ENCODE data around the gene RAB1B. TPM values are rescaled to one million over a fixed set of nuclear protein-coding genes. Genes with fewer than 3 reads are reported as not detected.
A peak's percentile ranks its signal among the peaks of the same experiment; 100 is the strongest.

The RAB1B gene
- total RNA-seq, result 115 and 118 TPM in 2 replicates

DNA sequence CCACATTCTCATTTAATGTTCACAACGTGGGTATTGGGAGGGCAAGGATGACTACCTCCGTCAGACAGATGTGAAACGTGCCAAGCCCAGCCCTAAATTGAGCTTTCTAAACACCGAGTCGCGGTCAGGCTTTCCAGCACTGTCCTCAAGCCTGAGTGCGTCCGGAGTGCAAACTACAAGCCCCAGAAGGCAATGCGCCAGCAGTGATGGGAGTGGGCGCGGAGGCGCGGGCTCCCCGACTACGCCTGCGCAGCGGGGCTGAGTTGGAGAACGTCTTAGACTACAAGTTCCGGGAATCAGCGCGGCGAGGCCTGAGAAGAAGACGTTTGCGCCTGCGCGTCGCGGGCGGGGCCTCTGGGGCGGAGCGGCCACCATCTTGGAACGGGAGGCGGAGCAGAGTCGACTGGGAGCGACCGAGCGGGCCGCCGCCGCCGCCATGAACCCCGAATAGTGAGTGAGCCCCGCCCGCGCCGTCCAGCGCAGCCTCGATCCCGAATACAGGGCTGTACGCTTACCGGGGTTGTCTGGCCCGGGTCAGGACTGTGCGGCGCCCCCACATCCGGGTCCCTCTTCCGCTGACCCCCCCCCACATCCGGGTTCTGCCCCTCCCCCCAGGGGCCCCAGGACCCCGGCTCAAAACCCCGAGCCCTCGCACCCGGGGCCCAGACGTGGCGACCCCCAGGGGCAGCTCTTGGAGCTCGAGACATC is at the start of gene RAB1B:
Gene RAB1B (plus strand): TSS at position 396 of the 708 bp plus-strand sequence. CDS start 41 bp downstream, at position 437.
- Mint-ChIP-seq H3K36me3 (ENCODE audit: low read depth) (peaks cover 53% of the 10 kb centered on the region), H3K9me3 (no peaks in the 10 kb centered on the region), H3K27ac (peak within 1 kb of the TSS; percentile 97), H3K27me3 (no peaks in the 10 kb centered on the region), H3K4me3 (peak within 1 kb of the TSS; percentile 90), H3K4me1 (peaks cover 32% of the 10 kb centered on the region)
- CTCF ChIA-PET, result interaction anchor here (0.7 to 2.4 kb wide), 2 partner anchors 13 to 952 kb away, joined by 3 to 14 read pairs; no protein-coding TSS in a partner anchor
- POLR2A ChIA-PET, result interaction anchor here (0.6 to 3.8 kb wide), 27 partner anchors 9 to 1951 kb away, joined by 3 to 50 read pairs (median 6); partner anchors contain the start of genes BANF1, BRMS1, CCDC85B and CNIH2
- TF ChIP-seq, protein P1, sequence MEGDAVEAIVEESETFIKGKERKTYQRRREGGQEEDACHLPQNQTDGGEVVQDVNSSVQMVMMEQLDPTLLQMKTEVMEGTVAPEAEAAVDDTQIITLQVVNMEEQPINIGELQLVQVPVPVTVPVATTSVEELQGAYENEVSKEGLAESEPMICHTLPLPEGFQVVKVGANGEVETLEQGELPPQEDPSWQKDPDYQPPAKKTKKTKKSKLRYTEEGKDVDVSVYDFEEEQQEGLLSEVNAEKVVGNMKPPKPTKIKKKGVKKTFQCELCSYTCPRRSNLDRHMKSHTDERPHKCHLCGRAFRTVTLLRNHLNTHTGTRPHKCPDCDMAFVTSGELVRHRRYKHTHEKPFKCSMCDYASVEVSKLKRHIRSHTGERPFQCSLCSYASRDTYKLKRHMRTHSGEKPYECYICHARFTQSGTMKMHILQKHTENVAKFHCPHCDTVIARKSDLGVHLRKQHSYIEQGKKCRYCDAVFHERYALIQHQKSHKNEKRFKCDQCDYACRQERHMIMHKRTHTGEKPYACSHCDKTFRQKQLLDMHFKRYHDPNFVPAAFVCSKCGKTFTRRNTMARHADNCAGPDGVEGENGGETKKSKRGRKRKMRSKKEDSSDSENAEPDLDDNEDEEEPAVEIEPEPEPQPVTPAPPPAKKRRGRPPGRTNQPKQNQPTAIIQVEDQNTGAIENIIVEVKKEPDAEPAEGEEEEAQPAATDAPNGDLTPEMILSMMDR (IDR thresholded peaks at IDR 0.05), result no peak
- DNase-seq (peak; percentile 98), ATAC-seq (ENCODE audit: low read depth) (peak; percentile 76)
- intact Hi-C loops (cut with micrococcal nuclease), result loop anchor here (1.0 to 5.0 kb wide), 10 partner anchors 10 to 1539 kb away; partner anchors contain the start of genes CFL1, CNIH2, FIBP and KAT5

DNA sequence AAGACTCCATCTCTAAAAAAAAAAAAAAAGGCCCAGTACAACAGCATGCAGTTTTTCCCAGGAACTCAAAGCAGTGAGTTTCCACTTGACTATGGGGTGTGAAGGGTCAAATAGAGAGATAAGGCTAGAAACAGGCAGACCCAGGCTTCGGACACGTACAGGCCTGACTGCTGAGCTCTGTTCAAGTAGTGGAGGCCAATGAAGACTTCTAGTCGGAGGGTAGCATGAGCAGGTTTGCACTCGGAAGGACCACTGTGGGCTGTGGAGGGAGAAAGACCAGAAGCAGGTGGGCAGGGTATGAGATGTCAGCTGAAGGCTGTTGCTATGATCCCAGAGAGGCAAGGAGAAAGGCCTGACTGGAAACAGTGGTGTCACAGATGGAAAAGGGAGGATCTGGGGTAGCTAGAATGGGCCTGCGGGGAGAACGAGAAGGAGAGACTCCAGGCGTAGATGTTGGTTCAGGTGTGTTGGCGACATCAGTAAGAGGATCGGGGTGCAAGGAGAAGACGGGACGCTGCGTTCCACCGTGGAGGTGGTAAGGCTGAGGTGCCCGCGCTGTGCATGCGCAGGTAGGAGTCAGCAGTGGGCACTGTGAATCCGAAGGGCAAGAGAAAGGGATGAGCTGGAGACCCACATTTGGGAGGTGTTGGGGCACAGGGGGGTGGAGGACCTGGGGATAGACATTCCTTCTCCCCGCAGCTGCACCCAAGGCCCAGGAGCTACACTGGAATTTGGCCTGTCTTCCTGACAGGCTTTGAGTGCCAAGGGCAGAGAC is 49.4 kb upstream of the RAB1B start:
- intact Hi-C loops (cut with micrococcal nuclease), result no loop called here
- no peaks in the 10 kb centered on the region for H3K9me3 Mint-ChIP-seq
- peaks cover 78% of the 10 kb centered on the region for H3K36me3 Mint-ChIP-seq (ENCODE audit: low read depth)
- peaks cover 20% of the 10 kb centered on the region for H3K4me1 Mint-ChIP-seq
- DNase-seq (no peak), ATAC-seq (ENCODE audit: low read depth) (no peak)
- H3K27ac Mint-ChIP-seq, result peak overlapping the region; percentile 62
- TF ChIP-seq, protein P1 (IDR thresholded peaks at IDR 0.05), result no peak
- H3K27me3 Mint-ChIP-seq, result no peaks in the 10 kb centered on the region
- ChIA-PET CTCF (no interaction called here), POLR2A (no interaction called here)
- no peak overlapping the region for H3K4me3 Mint-ChIP-seq

DNA sequence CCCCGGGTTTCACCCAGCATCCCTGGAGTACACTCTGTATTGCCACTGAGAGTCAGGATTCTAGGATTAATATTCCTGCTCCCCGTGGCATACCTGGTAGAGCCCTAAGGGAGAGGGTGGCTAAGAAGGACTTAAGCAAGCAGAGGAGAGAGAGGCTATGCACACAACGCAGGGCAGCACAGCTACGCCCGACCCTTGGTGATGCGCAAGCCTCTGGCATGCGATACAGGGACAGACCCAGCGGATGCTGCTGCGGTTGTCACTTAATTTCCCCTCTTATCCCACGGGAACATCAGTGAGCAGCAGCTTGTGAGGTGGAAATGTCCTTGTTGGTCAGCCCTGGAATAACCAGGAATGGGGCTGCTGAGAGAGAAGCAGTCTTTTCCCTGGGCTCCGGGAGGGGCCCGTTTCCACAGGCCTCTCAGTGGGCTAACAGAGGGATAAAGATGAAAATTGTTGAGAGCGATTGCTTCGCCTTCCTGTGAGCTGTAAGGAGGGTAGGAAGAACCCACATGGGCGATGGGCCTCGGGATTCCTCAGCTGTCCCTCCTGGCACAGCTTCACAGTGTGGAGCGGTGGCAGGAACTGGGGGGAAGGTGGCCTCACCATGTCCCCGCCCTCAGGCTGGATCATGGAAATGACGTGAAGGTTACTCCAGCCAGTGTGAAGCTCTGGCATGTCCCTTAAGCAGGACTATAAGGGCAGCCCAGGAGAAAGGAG is 48.4 kb upstream of the RAB1B start:
- TF ChIP-seq, protein P1 (IDR thresholded peaks at IDR 0.05), result no peak
- Mint-ChIP-seq H3K4me1 (peaks cover 20% of the 10 kb centered on the region), H3K9me3 (no peaks in the 10 kb centered on the region), H3K4me3 (no peak overlapping the region), H3K36me3 (ENCODE audit: low read depth) (peaks cover 79% of the 10 kb centered on the region), H3K27ac (peak overlapping the region; percentile 46), H3K27me3 (no peaks in the 10 kb centered on the region)
- ChIA-PET POLR2A (no interaction called here), CTCF (no interaction called here)
- ATAC-seq (ENCODE audit: low read depth) (no peak), DNase-seq (no peak)
- intact Hi-C loops (cut with micrococcal nuclease), result no loop called here

DNA sequence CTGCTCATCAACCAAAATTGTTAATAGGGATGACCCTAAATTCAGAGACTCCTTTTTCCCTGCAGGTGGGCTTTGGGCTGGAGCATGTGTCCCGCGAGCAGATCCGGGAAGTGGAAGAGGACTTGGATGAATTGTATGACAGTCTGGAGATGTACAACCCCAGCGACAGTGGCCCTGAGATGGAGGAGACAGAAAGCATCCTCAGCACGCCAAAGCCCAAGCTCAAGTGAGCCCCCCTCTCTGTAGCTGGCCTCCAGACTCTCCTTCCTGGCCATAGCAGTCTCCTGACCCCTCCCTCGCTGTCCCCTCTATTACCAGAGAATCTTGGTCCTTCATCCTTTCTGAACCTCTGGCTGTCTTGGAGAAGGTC is 47.9 kb upstream of the RAB1B start:
- no peak for ATAC-seq (ENCODE audit: low read depth)
- intact Hi-C loops (cut with micrococcal nuclease), result no loop called here
- ChIA-PET POLR2A (no interaction called here), CTCF (interaction anchor here (3.8 kb wide), 1 partner anchor 62 kb away, joined by 23 read pairs; no protein-coding TSS in a partner anchor)
- TF ChIP-seq, protein P1 (IDR thresholded peaks at IDR 0.05), result no peak
- peaks cover 80% of the 10 kb centered on the region for H3K36me3 Mint-ChIP-seq (ENCODE audit: low read depth)
- no peak for DNase-seq
- no peak overlapping the region for H3K4me3 Mint-ChIP-seq
- H3K9me3 Mint-ChIP-seq, result no peaks in the 10 kb centered on the region
- peak overlapping the region; percentile 99 for H3K27ac Mint-ChIP-seq
- H3K4me1 Mint-ChIP-seq, result peaks cover 20% of the 10 kb centered on the region
- H3K27me3 Mint-ChIP-seq, result no peaks in the 10 kb centered on the region

Data from activated B cell treated with CpG ODN at 0.5 μM for 24 hours (primary cell).